ENCODE results near the gene MYO5B.

GRCh38 chr18:49961271-49961670 is 233.7 kb downstream of the MYO5B start:
- no peak for TF ChIP-seq POLR2A (IDR thresholded peaks at IDR 0.05; ENCODE audit: low read depth)
- TF ChIP-seq, protein P1, sequence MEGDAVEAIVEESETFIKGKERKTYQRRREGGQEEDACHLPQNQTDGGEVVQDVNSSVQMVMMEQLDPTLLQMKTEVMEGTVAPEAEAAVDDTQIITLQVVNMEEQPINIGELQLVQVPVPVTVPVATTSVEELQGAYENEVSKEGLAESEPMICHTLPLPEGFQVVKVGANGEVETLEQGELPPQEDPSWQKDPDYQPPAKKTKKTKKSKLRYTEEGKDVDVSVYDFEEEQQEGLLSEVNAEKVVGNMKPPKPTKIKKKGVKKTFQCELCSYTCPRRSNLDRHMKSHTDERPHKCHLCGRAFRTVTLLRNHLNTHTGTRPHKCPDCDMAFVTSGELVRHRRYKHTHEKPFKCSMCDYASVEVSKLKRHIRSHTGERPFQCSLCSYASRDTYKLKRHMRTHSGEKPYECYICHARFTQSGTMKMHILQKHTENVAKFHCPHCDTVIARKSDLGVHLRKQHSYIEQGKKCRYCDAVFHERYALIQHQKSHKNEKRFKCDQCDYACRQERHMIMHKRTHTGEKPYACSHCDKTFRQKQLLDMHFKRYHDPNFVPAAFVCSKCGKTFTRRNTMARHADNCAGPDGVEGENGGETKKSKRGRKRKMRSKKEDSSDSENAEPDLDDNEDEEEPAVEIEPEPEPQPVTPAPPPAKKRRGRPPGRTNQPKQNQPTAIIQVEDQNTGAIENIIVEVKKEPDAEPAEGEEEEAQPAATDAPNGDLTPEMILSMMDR (IDR thresholded peaks at IDR 0.05), result no peak

All from esophagus muscularis mucosa (tissue), 3 donors.